ENCODE measurements around the gene B9D1.
A peak's percentile ranks its signal among the peaks of the same experiment; 100 is the strongest.

The B9D1 gene

GRCh38 chr17:19342611-19343255 lies 19.8 kb downstream of the B9D1 start:
- FAIRE-seq (no peak), DNase-seq (ENCODE audit: insufficient read length, low spot score) (no peak)
- TF ChIP-seq POU2F2 (IDR thresholded peaks at IDR 0.05; ENCODE audit: low read depth, low read length) (no peak), SPI1 (IDR thresholded peaks at IDR 0.05; ENCODE audit: low read depth, low read length) (no peak), TAF1 (IDR thresholded peaks at IDR 0.05; ENCODE audit: low read depth, low read length) (no peak), POLR2A (IDR thresholded peaks at IDR 0.05; ENCODE audit: low read depth, low read length) (no peak), POLR2AphosphoS5 (IDR thresholded peaks at IDR 0.05; ENCODE audit: low read depth, low read length) (no peak), PAX5 (IDR thresholded peaks at IDR 0.05; ENCODE audit: insufficient read depth, low read length, severe bottlenecking) (no peak)

- DNase-seq (ENCODE audit: insufficient read length, low spot score) (no peak), FAIRE-seq (no peak)
- TF ChIP-seq TAF1 (IDR thresholded peaks at IDR 0.05; ENCODE audit: low read depth, low read length): no peak
Observed at GRCh38 chr17:19341641-19342610, 20.6 kb downstream of the B9D1 start.

DNA sequence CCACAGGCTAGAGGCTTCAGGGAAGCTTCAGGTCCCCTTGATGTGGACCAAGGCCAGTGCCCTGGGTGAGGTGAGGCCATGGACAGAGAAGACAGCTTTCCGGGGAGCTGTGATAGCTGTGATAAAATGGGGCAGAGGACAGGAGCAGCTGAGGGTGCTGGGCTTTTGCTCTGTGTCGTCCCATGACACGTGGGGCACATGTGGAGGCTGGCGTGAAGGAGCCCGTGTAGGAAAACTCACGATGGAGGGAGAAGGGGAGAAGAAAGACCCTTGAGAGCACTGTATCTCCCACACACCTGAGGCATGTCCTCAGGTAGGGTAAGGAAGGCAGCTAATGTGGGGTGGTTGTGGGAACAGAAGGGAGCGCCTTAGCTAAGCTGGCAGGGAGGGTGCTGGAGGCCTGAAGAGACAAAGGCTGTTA lies 21.3 kb downstream of the B9D1 start:
- DNase-seq (ENCODE audit: insufficient read length, low spot score): no peak
- TF ChIP-seq TAF1 (IDR thresholded peaks at IDR 0.05; ENCODE audit: low read depth, low read length) (no peak), POLR2A (IDR thresholded peaks at IDR 0.05; ENCODE audit: low read depth, low read length) (no peak), POU2F2 (IDR thresholded peaks at IDR 0.05; ENCODE audit: low read depth, low read length) (no peak), POLR2AphosphoS5 (IDR thresholded peaks at IDR 0.05; ENCODE audit: low read depth, low read length) (no peak), PAX5 (IDR thresholded peaks at IDR 0.05; ENCODE audit: insufficient read depth, low read length, severe bottlenecking) (no peak), SPI1 (IDR thresholded peaks at IDR 0.05; ENCODE audit: low read depth, low read length) (no peak)
- FAIRE-seq: no peak

- no peak for FAIRE-seq
- TF ChIP-seq SPI1 (IDR thresholded peaks at IDR 0.05; ENCODE audit: low read depth, low read length) (no peak), PAX5 (IDR thresholded peaks at IDR 0.05; ENCODE audit: insufficient read depth, low read length, severe bottlenecking) (no peak), TAF1 (IDR thresholded peaks at IDR 0.05; ENCODE audit: low read depth, low read length) (no peak), POLR2A (IDR thresholded peaks at IDR 0.05; ENCODE audit: low read depth, low read length) (no peak), POU2F2 (IDR thresholded peaks at IDR 0.05; ENCODE audit: low read depth, low read length) (no peak), POLR2AphosphoS5 (IDR thresholded peaks at IDR 0.05; ENCODE audit: low read depth, low read length) (no peak)
Observed at GRCh38 chr17:19339341-19339815, 23.1 kb downstream of the B9D1 start.

DNA sequence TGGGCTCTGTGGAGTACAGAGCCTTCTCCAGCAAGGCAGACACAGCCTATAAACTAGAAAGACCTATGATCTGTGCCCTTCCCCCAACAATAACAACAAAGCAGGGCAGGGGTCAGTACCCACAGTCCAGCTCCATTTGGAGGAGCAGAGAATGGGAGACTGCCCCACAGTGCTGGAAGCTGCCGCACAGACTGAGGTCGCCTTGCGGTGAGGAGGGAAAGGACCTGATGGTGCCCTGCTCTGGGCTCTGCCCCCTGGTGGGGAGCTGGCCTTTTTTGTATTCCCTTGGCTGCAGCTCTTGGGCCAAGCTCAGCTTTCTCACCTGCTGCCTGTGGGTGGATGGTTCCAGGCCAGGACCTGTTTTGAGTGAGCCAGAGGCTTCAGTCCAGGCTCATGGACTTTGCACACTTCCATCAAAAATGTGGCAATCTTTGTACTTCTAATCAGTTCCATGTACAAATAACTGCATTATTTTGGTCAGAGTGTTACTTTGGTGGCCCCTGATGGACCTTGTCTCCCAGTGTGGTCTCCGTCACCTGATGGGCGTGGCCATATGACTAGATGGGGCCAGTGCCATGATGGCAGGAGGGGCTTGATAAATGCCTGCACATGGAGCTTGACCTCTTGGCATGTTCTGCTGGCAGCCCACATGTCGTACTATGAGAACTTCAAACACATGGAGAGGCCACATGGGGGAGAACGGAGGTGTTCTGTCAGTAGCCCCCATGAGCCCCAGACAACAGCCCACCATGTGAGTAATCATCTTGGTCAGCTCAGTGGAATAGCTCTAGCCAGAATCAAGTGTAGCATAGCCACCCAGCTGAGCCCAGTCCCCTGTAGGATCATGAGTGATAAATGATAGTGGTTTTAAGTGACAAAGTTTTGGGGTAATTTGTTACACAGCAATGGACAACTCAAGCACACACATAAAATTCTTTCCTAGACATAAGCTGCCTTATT lies 24.2 kb downstream of the B9D1 start:
- peak; percentile 92 for FAIRE-seq

More at GRCh38 chr17:19339341-19339815, 23.1 kb downstream of the B9D1 start:
- no peak for DNase-seq (ENCODE audit: insufficient read length, low spot score)

DNA sequence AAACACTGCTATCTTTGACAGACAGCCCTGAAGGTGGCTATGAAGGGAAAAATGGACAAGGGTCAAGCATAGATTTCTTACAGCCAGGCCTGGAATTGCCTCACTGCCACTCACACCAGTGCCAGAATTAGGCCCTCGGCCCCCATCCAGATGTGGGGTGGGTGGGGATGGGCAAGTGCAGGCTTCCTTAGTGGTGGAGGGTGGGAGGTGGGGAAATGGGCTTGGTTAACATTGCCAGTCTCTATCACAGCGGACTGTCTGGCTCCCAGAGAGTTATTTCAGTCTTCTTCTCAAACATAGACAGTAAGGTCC lies 24.9 kb downstream of the B9D1 start:
- no peak for DNase-seq (ENCODE audit: insufficient read length, low spot score)
- FAIRE-seq: no peak
- TF ChIP-seq POLR2AphosphoS5 (IDR thresholded peaks at IDR 0.05; ENCODE audit: low read depth, low read length) (no peak), SPI1 (IDR thresholded peaks at IDR 0.05; ENCODE audit: low read depth, low read length) (no peak), POU2F2 (IDR thresholded peaks at IDR 0.05; ENCODE audit: low read depth, low read length) (no peak), PAX5 (IDR thresholded peaks at IDR 0.05; ENCODE audit: insufficient read depth, low read length, severe bottlenecking) (no peak), POLR2A (IDR thresholded peaks at IDR 0.05; ENCODE audit: low read depth, low read length) (no peak), TAF1 (IDR thresholded peaks at IDR 0.05; ENCODE audit: low read depth, low read length) (no peak)

More for the DNA sequence above, 24.2 kb downstream of the B9D1 start:
- peak; percentile 86 for DNase-seq (ENCODE audit: insufficient read length, low spot score)
- TF ChIP-seq POLR2A (IDR thresholded peaks at IDR 0.05; ENCODE audit: low read depth, low read length) (no peak), POLR2AphosphoS5 (IDR thresholded peaks at IDR 0.05; ENCODE audit: low read depth, low read length) (no peak), POU2F2 (IDR thresholded peaks at IDR 0.05; ENCODE audit: low read depth, low read length) (peak; percentile 23; the same call in 1 of the 2 replicates)

DNA sequence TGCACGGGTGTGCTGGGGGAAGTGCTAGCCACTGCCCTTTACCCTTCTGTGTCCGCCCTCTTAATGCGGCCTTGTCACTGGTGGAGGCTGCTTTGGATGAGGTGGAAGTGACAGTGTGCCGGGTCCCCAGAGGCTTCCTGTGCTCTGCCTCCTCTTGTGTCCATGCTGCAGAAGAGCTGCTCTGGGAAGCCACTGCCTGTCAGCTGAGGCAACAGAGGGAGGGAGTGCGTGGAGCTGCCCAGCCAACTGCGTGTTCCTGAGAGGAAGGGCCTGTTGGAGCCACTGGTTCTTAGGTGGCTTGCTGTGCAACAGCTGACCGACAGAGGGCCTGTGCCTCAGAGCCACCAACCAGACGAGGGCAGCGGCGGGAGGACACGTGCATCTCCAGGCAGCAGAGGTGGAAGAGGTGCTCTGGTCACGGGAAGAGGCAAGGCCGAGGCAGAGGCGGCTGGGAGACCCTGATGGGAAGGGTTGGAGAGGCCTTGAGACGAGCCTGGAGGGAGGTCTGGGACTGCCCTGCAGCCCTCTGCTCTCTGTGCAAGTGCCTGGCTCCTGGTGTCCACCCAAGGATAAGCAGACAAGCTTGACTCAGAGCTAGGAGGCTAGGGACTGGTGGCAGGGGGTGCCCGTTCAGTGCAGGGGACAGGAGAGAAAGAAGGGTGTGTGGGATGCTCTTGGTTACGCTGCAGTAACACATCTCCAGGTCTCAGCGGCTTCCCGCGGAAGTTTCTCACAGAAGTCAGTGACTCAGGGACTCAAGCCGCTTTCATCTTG lies 25.4 kb downstream of the B9D1 start:
- no peak for DNase-seq (ENCODE audit: insufficient read length, low spot score)
- no peak for FAIRE-seq
- TF ChIP-seq POLR2A (IDR thresholded peaks at IDR 0.05; ENCODE audit: low read depth, low read length) (no peak), TAF1 (IDR thresholded peaks at IDR 0.05; ENCODE audit: low read depth, low read length) (no peak), SPI1 (IDR thresholded peaks at IDR 0.05; ENCODE audit: low read depth, low read length) (no peak), POLR2AphosphoS5 (IDR thresholded peaks at IDR 0.05; ENCODE audit: low read depth, low read length) (no peak), POU2F2 (IDR thresholded peaks at IDR 0.05; ENCODE audit: low read depth, low read length) (no peak), PAX5 (IDR thresholded peaks at IDR 0.05; ENCODE audit: insufficient read depth, low read length, severe bottlenecking) (no peak)

- DNase-seq (ENCODE audit: insufficient read length, low spot score): no peak
- no peak for FAIRE-seq
- TF ChIP-seq TAF1 (IDR thresholded peaks at IDR 0.05; ENCODE audit: low read depth, low read length) (no peak), POLR2AphosphoS5 (IDR thresholded peaks at IDR 0.05; ENCODE audit: low read depth, low read length) (no peak), PAX5 (IDR thresholded peaks at IDR 0.05; ENCODE audit: insufficient read depth, low read length, severe bottlenecking) (no peak), POU2F2 (IDR thresholded peaks at IDR 0.05; ENCODE audit: low read depth, low read length) (no peak), POLR2A (IDR thresholded peaks at IDR 0.05; ENCODE audit: low read depth, low read length) (no peak), SPI1 (IDR thresholded peaks at IDR 0.05; ENCODE audit: low read depth, low read length) (no peak)
Observed at GRCh38 chr17:19335951-19336631, 26.4 kb downstream of the B9D1 start.
